T-helper 17 cell (primary cell): Measurements from ENCODE around the gene MYH7B. TPM values are rescaled to one million over a fixed set of nuclear protein-coding genes. Genes with fewer than 3 reads are reported as not detected.

Experiments used
- ATAC-seq: fragments of 150-1000 bp; cut with Tn5 transposase; 2 replicates; pipeline ENCODE4 v1.10.0; 2021; ENCODE audit warnings: mild to moderate bottlenecking, moderate library complexity
- DNase-seq, 3 donors: peaks; one replicate each; pipeline versions ENCODE4 v3.0.0 to v3.0.0-alpha.2; 2020 to 2021
- H3K9me3 ChIP-seq: one replicate; pipeline ENCODE4 v1.7.0; 2013; ENCODE audit warnings: low read length, mild to moderate bottlenecking; ENCODE audit not compliant: control insufficient read depth, poor library complexity, severe bottlenecking
- H3K27ac Mint-ChIP-seq: one replicate; pipeline ENCODE4 v1.8.0; 2022; ENCODE audit warnings: mild to moderate bottlenecking, moderate library complexity, mixed read lengths
- H3K27me3 Mint-ChIP-seq: one replicate; pipeline ENCODE4 v1.8.0; 2022; ENCODE audit warnings: mixed read lengths
- H3K36me3 Mint-ChIP-seq: one replicate; pipeline ENCODE4 v1.8.0; 2022; ENCODE audit warnings: low read depth, mixed read lengths
- H3K4me1 Mint-ChIP-seq: one replicate; pipeline ENCODE4 v1.8.0; 2022; ENCODE audit warnings: mild to moderate bottlenecking, mixed read lengths
- H3K4me3 Mint-ChIP-seq: one replicate; pipeline ENCODE4 v1.8.0; 2022; ENCODE audit warnings: mild to moderate bottlenecking, moderate library complexity, mixed read lengths
- total RNA-seq, 4 donors: library from RNA in 2 of 4; stranded (reverse) in 2 of 4; gene quantifications; one replicate each; pipeline ENCODE4 v1.2.3 and lab custom pipeline; 2022 to 2026

Gene MYH7B
- total RNA-seq, 2 donors from 2014 or later = 0.50 to 0.70 TPM

DNA sequence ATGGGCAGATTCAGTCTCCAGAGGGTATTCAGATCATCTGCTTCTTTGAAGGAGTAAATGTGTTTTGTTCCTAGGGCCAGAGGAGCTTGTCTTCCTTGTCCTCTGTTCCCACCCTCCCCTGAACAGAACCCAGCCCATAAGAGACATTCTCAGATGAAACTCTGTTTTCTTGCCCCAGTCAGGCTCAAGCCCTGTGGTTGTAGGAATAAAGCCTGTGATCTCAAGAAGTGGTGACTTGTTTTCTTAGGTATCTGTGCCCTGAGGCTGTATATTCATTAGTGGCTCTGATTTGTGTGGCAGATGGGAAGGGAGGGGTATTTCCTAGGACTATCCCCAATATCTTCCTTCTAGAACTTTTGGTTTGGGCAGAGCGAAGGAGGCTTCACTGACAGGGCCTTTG, 27.9 kb upstream of the MYH7B start:
- Mint-ChIP-seq H3K27ac (no peak overlapping the region), H3K4me1 (peaks cover 19% of the 10 kb centered on the region), H3K4me3 (no peak overlapping the region), H3K27me3 (no peaks in the 10 kb centered on the region), H3K36me3 (peaks cover 12% of the 10 kb centered on the region)
- DNase-seq (no peak), ATAC-seq (no peak)
- no peaks in the 10 kb centered on the region for H3K9me3 ChIP-seq

DNA sequence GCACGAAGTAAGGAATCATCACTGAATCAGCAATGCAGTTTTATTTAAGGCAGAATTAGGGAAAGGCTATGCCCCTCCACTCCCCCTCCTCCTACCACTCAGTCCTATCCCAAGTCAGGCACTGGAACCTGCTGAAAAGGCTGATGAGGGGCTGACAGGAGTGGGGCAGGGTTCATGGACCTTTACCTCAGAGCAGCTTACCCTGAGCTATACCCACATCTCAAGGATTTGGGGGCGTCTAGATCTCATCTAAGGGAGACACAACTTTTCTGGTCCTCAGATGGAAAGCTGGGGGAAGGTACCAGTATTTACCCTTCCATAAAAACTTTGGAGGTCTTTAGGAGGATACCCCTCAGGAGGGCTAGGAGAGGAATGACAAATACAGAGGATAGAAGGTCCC, 27.3 kb upstream of the MYH7B start:
- no peak overlapping the region for H3K27ac Mint-ChIP-seq

DNA sequence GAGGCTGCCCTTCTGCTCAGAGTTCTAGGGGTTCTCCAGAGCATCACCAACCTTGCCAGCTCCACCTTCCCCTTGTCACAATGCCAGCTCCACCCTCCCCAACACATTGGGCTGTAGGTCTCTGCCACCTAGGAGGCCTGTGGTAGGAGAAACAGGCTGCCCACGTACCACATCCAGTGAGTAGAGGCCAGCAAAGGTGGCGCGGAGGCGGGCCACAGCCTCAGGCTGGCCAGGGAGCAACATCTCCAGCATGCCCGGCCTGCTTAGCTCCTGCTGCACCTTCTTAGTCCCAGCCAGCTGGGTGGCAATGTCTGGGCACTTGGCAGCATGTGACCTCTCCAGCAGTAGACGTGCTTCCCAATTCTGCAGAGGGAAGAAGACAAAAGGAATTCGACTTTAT, 23.9 kb upstream of the MYH7B start:
- Mint-ChIP-seq H3K36me3 (peaks cover 18% of the 10 kb centered on the region), H3K4me3 (no peak overlapping the region), H3K27ac (no peak overlapping the region), H3K27me3 (no peaks in the 10 kb centered on the region), H3K4me1 (peaks cover 15% of the 10 kb centered on the region)
- no peak for DNase-seq
- no peak for ATAC-seq
- no peaks in the 10 kb centered on the region for H3K9me3 ChIP-seq

More for the DNA sequence above, 27.3 kb upstream of the MYH7B start:
- peaks cover 22% of the 10 kb centered on the region for H3K4me1 Mint-ChIP-seq
- ATAC-seq (no peak), DNase-seq (no peak)
- H3K9me3 ChIP-seq = no peaks in the 10 kb centered on the region
- H3K27me3 Mint-ChIP-seq = no peaks in the 10 kb centered on the region
- H3K4me3 Mint-ChIP-seq = no peak overlapping the region
- H3K36me3 Mint-ChIP-seq = peaks cover 12% of the 10 kb centered on the region

DNA sequence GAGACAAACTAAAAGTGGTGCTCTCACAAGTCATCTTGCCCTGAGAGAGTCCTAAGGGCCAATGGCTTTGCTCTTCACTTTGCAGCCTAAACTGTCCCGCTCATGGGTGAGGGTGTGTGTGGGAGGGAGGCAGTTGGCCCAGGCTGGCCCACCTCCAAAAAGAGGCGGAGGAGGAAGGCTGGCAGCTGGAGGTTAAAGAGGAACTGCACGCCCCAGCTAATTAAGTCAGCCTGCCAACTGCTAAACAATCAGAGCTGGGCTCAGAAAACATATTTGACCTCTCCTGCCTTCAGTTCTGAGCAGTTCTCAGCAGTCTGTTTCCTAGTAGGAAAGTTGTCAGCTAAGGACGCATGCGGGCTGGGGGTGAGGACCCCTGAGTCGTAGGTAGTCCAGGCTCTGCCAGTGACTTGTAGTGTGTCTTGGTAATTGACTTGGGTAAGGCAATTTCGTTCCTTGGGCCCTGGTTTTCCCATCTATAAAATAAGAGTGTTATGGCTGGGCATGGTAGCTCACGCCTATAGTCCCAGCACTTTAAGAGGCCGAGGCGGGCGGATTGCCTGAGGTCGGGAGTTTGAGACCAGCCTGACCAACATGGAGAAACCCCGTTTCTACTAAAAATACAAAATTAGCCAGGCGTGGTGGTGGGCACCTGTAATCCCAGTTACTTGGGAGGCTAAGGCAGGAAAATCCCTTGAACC, 17.1 kb upstream of the MYH7B start:
- H3K4me1 Mint-ChIP-seq = peaks cover 2% of the 10 kb centered on the region
- H3K4me3 Mint-ChIP-seq = no peak overlapping the region
- H3K36me3 Mint-ChIP-seq = peaks cover 10% of the 10 kb centered on the region
- DNase-seq (no peak), ATAC-seq (no peak)
- H3K9me3 ChIP-seq = no peaks in the 10 kb centered on the region
- H3K27ac Mint-ChIP-seq = no peak overlapping the region
- no peaks in the 10 kb centered on the region for H3K27me3 Mint-ChIP-seq

DNA sequence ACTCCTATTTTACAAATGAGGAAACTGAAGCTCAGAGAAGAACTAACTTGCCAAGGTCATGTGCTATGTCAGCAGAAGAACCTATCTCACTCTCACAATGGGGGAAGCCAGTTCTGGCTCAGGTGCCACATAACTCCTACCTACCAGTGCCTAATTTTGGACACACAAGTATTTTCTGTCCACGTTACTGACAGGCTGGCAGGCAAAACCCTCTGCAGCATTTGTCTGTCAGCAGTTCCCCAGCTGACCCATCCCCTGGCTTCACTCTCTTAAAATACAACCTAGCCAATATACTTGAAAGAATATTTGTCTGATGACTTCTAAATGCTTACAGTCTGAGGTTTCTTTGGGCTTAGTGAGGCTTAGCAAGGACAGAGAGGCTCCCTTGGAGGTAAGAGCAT, 15.6 kb upstream of the MYH7B start:
- peaks cover 1% of the 10 kb centered on the region for H3K4me1 Mint-ChIP-seq
- H3K27ac Mint-ChIP-seq = no peak overlapping the region
- DNase-seq (no peak), ATAC-seq (no peak)
- H3K9me3 ChIP-seq = no peaks in the 10 kb centered on the region
- H3K36me3 Mint-ChIP-seq = peaks cover 8% of the 10 kb centered on the region
- no peak overlapping the region for H3K4me3 Mint-ChIP-seq
- no peaks in the 10 kb centered on the region for H3K27me3 Mint-ChIP-seq

DNA sequence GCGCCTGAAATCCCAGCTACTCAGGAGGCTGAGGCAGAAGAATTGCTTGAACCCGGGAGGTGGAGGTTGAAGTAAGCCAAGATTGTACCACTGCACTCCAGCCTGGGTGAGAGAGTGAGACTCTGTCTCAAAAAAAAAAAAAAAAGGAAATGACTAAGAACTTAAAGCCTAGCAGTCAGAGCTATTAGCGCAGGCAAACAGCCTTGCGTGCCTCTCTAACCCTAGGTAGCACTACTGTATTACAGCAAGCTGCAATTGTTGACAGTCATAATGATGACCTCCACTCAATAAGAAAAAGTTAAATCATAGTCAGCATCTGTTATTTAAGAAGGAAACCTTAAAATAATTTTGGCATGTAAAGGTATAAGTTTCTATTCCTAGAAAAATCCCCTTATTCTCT, 14.4 kb upstream of the MYH7B start:
- Mint-ChIP-seq H3K27ac (no peak overlapping the region), H3K4me1 (no peaks in the 10 kb centered on the region), H3K36me3 (peaks cover 6% of the 10 kb centered on the region), H3K27me3 (no peaks in the 10 kb centered on the region), H3K4me3 (no peak overlapping the region)
- no peak for ATAC-seq
- no peak for DNase-seq
- no peaks in the 10 kb centered on the region for H3K9me3 ChIP-seq

DNA sequence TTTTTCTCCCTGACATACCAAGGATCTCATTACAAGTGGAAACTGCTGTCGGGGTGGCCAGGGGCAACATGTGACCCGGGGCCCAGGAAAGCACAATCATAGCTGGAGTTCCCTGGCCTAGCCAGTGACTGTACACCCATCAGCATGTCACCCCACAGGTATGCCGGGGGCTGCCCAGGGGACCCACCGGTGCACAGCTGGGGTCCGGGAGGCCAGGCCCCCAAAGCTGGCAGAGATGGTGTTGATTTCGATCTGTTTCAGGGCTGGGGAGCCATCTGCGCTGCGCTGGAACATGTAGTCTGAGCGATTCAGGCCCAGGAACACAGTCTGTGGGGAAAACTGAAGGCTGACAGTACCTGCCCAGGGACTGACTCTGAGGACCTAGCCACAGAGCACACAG, 13.4 kb upstream of the MYH7B start:
- ATAC-seq = no peak
- H3K27me3 Mint-ChIP-seq = no peaks in the 10 kb centered on the region
- peaks cover 3% of the 10 kb centered on the region for H3K36me3 Mint-ChIP-seq
- no peak for DNase-seq
- no peak overlapping the region for H3K27ac Mint-ChIP-seq
- no peaks in the 10 kb centered on the region for H3K9me3 ChIP-seq
- H3K4me1 Mint-ChIP-seq = no peaks in the 10 kb centered on the region
- no peak overlapping the region for H3K4me3 Mint-ChIP-seq

DNA sequence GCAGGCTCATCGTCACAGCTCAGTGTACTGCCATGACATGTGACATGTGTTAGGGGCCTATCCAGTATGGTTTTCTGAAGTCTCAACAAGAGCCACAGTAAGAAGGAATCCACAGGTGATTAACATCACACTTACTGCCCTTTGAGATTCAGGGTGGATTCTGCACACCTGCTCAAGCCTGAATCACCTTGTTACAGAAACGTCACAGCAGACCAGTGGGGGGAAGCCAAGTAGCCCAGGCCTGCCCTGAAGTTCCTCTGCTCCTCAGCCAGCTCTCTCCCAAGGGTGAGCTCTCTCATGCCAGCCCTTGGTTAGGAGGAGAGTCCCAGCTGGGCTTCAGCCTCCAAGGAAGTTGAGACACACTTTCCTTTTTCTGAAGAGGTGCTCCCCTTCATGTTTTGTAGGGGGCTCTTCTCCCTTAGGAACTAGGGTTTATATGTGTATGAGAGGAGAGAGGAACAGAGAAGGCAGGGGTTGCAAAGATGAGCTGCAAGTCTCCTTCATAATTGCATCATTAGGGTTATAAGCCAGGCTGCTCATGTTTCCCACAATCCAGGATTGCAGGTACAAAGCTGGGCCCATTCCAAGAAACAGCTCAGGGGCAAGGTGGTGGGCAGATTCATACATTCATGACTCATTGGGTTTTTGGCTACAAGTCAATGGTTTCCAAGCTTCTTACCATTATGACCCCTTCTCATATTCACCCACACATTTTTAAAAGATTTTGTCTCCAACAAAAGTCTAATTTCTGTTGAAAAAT, 11.7 kb upstream of the MYH7B start:
- no peaks in the 10 kb centered on the region for H3K9me3 ChIP-seq
- Mint-ChIP-seq H3K4me1 (no peaks in the 10 kb centered on the region), H3K4me3 (no peak overlapping the region), H3K36me3 (peaks cover 3% of the 10 kb centered on the region), H3K27ac (peak overlapping the region; percentile 79), H3K27me3 (no peaks in the 10 kb centered on the region)
- DNase-seq (no peak), ATAC-seq (no peak)

DNA sequence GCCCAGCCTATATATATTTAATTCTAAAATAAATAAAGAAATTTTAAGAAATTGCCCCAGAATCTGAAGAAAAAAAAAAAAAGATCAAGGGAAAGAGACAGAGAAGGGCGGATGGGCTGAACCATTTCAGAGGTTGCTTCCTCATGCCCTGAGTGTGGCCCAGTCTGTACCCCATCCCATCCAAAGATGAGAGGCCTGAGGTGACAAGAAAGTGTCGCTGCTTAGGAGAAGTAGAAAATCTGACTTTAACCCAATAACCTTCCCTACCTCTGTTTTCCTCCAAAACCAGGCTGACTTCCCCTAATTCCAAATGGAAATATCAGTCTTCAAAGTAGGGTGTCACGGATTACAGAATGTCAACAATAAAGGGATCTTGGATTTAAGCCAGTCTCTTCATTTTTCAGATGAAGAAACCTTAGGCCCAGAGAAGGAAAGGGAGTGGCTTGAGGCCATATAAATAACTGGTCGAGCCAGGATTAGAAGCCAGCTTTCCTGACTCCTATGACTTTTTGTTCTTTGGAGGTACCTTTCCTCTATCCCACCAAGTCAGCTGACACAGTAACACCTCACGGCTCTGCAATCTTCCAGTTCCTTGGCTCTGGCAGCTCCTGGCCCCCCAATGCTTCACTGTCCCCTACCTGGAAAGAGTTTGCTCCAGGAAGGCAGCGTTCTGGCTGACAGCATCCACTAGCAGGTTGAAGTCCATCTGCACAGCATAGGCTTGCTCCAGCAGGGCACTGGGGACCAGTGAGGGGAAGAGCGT, 10.2 kb upstream of the MYH7B start:
- Mint-ChIP-seq H3K4me1 (no peaks in the 10 kb centered on the region), H3K27ac (no peak overlapping the region), H3K36me3 (peaks cover 5% of the 10 kb centered on the region), H3K27me3 (no peaks in the 10 kb centered on the region), H3K4me3 (no peak overlapping the region)
- DNase-seq (no peak), ATAC-seq (no peak)
- no peaks in the 10 kb centered on the region for H3K9me3 ChIP-seq

DNA sequence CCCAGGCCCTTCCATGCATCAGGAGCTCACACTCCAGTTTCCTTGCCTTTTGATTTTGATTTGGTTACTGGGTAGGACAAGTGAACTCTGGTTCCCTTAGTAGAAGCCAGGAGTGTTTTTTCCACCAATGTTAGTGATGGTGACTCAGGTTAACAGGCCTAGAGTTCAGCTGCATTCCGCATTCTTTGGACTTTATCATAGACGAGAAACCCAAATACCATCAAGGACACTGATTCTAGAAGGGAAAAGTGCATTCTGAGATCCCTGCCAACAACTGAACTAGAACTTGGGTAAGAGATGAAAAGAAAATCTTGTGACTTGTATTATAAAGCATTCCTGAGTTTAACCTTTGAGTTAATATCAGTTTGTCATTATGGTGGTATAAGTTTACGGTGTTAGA, 9.0 kb upstream of the MYH7B start:
- H3K9me3 ChIP-seq = no peaks in the 10 kb centered on the region
- no peak overlapping the region for H3K4me3 Mint-ChIP-seq
- H3K4me1 Mint-ChIP-seq = no peaks in the 10 kb centered on the region
- no peaks in the 10 kb centered on the region for H3K27me3 Mint-ChIP-seq
- H3K36me3 Mint-ChIP-seq = peaks cover 5% of the 10 kb centered on the region
- ATAC-seq (no peak), DNase-seq (no peak)
- no peak overlapping the region for H3K27ac Mint-ChIP-seq

DNA sequence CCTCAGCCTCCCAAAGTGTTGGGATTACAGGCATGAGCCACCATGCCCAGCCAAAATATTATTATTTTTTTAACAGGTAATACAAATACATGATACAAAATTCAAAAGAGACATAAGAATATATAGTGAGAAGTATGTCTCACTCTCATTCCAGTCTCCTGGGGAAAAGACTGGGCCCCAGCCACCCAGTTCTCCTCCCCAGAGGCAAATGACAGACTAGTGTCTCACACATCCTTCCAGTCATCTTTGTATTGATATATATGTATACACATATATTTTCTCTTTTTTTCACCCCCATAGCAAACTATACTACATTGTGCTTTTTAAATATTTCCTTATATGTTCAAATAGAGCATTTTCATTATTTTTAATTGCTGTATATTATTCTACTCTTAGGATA, 8.3 kb upstream of the MYH7B start:
- Mint-ChIP-seq H3K27me3 (no peaks in the 10 kb centered on the region), H3K27ac (no peak overlapping the region), H3K36me3 (peaks cover 5% of the 10 kb centered on the region), H3K4me1 (no peaks in the 10 kb centered on the region), H3K4me3 (no peak overlapping the region)
- no peak for DNase-seq
- ATAC-seq = no peak
- H3K9me3 ChIP-seq = no peaks in the 10 kb centered on the region

DNA sequence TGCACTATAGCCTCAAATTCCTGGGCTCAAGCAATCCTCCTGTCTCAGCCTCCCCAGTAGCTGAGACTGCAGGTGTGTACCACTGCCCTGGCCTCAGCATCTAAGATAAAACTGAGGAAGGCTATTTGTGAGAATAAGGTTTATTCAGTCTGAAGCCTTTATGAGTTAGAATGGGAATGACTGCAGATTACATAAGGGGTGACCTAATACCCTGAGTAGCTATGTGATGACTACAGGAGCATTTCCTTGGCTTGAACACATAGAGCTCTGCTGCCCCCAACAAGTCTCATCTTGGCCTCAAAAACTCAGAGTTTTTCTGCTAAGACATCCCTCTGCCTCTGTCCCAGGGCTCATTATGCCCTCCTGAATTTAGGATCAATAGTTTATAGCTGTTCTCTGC, 7.6 kb upstream of the MYH7B start:
- ATAC-seq (no peak), DNase-seq (no peak)
- Mint-ChIP-seq H3K36me3 (peaks cover 5% of the 10 kb centered on the region), H3K4me3 (no peak overlapping the region), H3K4me1 (peaks cover 5% of the 10 kb centered on the region), H3K27me3 (no peaks in the 10 kb centered on the region), H3K27ac (peak overlapping the region; percentile 29)
- no peaks in the 10 kb centered on the region for H3K9me3 ChIP-seq

DNA sequence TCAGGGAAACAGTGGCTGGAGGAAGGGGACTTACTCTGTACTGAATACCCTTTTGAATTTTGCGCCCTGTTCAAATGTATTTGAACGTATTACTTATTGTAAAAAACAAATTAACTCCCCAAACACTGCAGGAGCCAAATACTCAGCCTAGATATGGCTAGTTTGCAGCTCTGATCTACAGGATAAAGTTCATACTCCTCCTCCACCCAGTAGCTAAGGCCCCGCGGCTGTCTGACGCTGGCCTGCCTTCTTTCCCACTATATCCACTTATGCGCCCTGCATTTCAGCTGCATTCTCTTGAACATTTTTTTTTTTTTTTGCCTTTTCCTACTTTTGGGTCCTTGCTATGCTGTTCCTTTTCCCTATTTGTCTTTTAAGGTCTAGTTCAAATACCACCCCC, 6.5 kb upstream of the MYH7B start:
- H3K27ac Mint-ChIP-seq = no peak overlapping the region
- H3K4me3 Mint-ChIP-seq = no peak overlapping the region
- H3K36me3 Mint-ChIP-seq = peaks cover 2% of the 10 kb centered on the region
- H3K9me3 ChIP-seq = no peaks in the 10 kb centered on the region
- ATAC-seq (no peak), DNase-seq (no peak)
- peaks cover 5% of the 10 kb centered on the region for H3K4me1 Mint-ChIP-seq
- H3K27me3 Mint-ChIP-seq = no peaks in the 10 kb centered on the region
